ENCODE data around the gene SLC39A1.
"Not testable (repeated sequence)": the region's sequence is repeated elsewhere in the genome, so short reads cannot be mapped to it uniquely, and the experiment has no call there.

Gene SLC39A1

DNA sequence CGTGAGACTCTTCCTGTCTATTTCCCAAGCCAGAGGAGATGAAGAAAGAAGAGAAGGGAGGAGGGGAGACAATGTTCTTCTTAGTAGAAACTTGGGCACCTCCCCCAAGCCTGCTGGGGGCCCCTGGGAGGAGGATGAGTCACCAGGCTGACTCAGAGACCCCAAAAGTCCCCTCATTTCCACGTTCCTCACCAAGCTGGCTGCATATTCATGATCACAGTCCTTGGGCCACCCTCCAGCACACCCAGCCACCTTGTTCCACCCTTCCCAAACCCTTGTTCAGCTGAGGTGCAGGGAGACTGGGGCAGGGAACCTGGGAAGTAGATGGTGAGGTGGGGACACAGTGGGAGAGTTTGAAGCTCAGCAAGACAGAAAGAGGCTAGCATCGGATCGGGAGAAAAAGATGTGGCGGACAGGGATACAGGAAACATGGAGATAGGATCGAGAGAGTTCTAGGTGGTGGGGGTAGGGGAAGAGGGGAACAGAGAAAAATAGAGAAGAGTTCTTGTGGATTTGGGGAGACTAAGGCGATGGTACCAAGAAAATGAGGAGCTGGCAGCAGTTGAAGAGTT, 22.1 kb upstream of the SLC39A1 start:
- Mint-ChIP-seq H3K9me3 (no peaks in the 10 kb centered on the region), H3K4me3 (peak overlapping the region; percentile 86), H3K27ac (peak overlapping the region; percentile 61), H3K36me3 (ENCODE audit: low read depth) (peaks cover 27% of the 10 kb centered on the region), H3K27me3 (no peaks in the 10 kb centered on the region), H3K4me1 (ENCODE audit: low read depth) (peaks cover 65% of the 10 kb centered on the region)
- intact Hi-C loops (cut with micrococcal nuclease), result loop anchor here (5.0 kb wide), 1 partner anchor 63 kb away; the partner anchor contains the start of gene GATAD2B

- H3K36me3 Mint-ChIP-seq (ENCODE audit: low read depth), result peaks cover 34% of the 10 kb centered on the region
- H3K9me3 Mint-ChIP-seq, result no peaks in the 10 kb centered on the region
- H3K4me1 Mint-ChIP-seq (ENCODE audit: low read depth), result peaks cover 58% of the 10 kb centered on the region
- peak overlapping the region; percentile 48 for H3K27ac Mint-ChIP-seq
- H3K27me3 Mint-ChIP-seq, result no peaks in the 10 kb centered on the region
- intact Hi-C loops (cut with micrococcal nuclease), result no loop called here
- H3K4me3 Mint-ChIP-seq, result peak overlapping the region; percentile 41
These were observed 21.0 kb upstream of the SLC39A1 start for GRCh38 chr1:153984123-153984894.

DNA sequence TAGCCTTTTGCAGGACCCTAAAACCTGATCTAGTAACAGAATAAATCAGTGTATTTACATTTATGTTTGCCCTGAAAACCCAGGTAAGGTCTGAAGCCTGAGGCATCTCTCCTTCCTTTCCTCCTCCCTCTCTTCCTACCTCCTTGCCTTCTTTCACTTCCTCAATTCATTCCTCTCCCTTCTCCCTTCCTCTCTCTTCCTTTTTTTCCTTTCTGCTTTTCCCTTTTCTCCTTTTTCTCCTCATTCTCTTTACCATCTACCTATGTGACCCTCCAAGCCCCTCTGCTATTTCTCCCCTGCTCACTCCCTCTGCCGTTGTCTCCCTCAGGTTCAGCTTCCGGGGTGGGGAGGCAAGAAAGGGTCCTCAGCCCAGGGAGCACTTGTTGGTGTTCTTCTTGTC, 18.4 kb upstream of the SLC39A1 start:
- H3K27ac Mint-ChIP-seq; intact Hi-C loops (cut with micrococcal nuclease); H3K9me3 Mint-ChIP-seq; H3K4me3 Mint-ChIP-seq; H3K27me3 Mint-ChIP-seq: not testable (repeated sequence)
- Mint-ChIP-seq H3K36me3 (ENCODE audit: low read depth) (peaks cover 54% of the 10 kb centered on the region), H3K4me1 (ENCODE audit: low read depth) (peaks cover 69% of the 10 kb centered on the region)

- H3K27me3 Mint-ChIP-seq; H3K4me3 Mint-ChIP-seq; H3K9me3 Mint-ChIP-seq; intact Hi-C loops (cut with micrococcal nuclease): not testable (repeated sequence)
- Mint-ChIP-seq H3K36me3 (ENCODE audit: low read depth) (peaks cover 80% of the 10 kb centered on the region), H3K27ac (peak overlapping the region; percentile 95), H3K4me1 (ENCODE audit: low read depth) (peaks cover 71% of the 10 kb centered on the region)
These were observed 15.8 kb upstream of the SLC39A1 start for GRCh38 chr1:153979091-153979490.

DNA sequence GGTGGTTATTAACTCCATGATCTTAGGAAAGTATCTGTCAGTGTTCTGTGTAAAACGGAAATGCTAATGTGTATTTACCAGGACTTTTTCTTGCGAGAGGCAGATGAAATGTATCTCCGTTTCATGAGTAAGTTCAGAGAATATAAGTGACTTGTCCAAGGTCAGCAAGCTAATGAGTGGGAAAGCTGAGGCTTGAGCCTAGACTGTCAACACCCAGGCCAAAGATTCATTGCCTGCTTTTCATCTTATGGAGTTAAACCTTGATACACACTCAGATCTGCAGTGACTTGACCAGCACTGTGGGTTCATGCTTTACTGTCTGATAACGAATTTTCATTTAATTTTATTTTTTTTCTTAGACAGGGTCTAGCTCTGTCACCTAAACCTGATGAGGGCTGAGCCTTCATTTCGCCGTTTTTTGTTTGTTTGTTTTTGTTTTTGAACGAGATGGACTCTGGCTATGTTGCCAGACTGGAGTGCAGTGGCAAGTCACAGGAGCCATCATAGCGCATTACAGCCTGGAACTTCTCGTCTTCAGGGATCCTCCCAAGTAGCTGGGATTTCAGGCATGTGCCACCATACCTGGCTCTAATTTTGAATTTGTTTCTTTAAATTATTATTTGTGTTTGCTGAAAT, 15.1 kb upstream of the SLC39A1 start:
- H3K27me3 Mint-ChIP-seq, result no peaks in the 10 kb centered on the region
- peak overlapping the region; percentile 98 for H3K4me3 Mint-ChIP-seq
- peaks cover 84% of the 10 kb centered on the region for H3K36me3 Mint-ChIP-seq (ENCODE audit: low read depth)
- intact Hi-C loops (cut with micrococcal nuclease), result no loop called here
- H3K27ac Mint-ChIP-seq, result peak overlapping the region; percentile 95
- H3K4me1 Mint-ChIP-seq (ENCODE audit: low read depth), result peaks cover 70% of the 10 kb centered on the region
- H3K9me3 Mint-ChIP-seq, result no peaks in the 10 kb centered on the region

DNA sequence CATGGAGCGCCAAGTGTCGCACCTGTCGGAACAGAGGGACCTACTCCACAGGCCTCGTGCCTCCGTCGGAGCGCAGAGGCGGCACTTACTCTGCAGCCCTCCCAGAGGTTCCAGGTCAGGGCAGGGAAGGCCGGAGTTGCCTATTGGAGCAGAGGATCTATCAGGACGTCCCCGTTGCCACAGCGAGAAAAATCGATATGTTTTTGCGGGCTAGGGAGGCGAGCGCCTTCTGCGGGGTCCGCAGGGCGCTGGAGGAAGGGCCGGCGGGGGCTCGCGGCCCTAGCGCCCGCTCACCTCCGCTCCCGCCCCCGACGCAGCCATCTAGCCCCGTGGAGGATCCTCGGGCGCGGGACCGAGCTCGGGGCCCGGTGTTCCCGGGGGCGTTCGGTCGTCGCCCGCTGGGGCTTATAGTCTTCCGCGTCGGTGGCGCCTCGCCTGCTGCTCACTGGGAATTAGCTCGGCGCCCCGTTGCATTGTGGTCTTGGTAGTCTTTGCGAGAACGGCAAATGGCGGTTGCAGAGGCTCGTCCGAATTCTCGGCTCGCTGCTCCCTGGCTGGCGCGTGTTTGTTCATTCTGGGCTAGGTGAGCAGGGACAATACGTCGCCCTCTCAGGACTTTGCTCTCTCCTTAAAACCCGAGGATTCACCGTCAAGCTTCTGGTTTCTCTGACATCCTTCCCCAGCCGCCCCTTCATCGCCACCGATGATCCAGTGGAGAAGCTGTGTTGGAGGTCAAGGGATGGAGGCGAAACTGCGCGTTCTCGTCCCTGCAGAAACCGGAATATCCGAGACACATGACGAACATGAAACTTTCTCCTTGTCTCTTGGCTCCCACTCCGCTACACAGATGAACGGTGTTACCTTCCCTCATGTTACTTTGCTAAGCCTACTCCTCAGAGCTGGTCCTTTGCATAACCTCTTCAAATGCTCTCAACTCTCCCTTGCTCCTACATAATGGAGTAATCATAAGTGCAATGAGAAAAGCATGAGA, 14.2 kb upstream of the SLC39A1 start, which contains the start of gene JTB:
Gene JTB (minus strand): TSS at position 425 of the 991 bp plus-strand sequence. CDS start 422 bp downstream, at position 3.
- Mint-ChIP-seq H3K4me1 (ENCODE audit: low read depth) (peaks cover 71% of the 10 kb centered on the region), H3K9me3 (no peaks in the 10 kb centered on the region), H3K27me3 (no peaks in the 10 kb centered on the region), H3K4me3 (peak within 1 kb of the TSS; percentile 98), H3K36me3 (ENCODE audit: low read depth) (peaks cover 84% of the 10 kb centered on the region), H3K27ac (peak within 1 kb of the TSS; percentile 95)
- intact Hi-C loops (cut with micrococcal nuclease), result loop anchor here (1.0 kb wide), 1 partner anchor 10 kb away; the partner anchor contains the start of gene CREB3L4

DNA sequence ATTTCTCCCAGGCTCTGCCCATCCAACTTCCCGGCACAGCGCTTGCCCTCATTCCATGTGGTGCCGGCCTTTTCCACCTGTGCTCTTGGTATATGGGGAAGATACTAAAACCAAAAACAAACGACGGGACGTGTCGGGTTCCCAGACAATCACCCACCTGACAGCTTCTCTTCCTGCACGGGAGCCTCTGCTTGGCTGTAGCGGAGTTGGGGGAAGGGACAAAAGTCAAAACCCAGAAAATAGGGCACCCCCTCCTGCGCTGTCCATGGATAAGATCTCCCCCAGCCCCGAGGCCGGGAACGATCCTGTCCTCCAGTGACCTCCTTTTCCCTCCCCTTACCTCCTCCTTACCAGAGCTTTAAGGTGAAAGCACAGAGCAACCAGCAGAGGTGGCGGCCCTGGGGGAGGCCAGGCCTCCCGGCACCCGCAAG, 13.5 kb upstream of the SLC39A1 start:
- Mint-ChIP-seq H3K4me1 (ENCODE audit: low read depth) (peaks cover 71% of the 10 kb centered on the region), H3K27me3 (no peaks in the 10 kb centered on the region), H3K4me3 (peak overlapping the region; percentile 98), H3K27ac (peak overlapping the region; percentile 95), H3K9me3 (no peaks in the 10 kb centered on the region), H3K36me3 (ENCODE audit: low read depth) (peaks cover 76% of the 10 kb centered on the region)
- intact Hi-C loops (cut with micrococcal nuclease), result loop anchor here (1.0 kb wide), 1 partner anchor 10 kb away; the partner anchor contains the start of gene CREB3L4

DNA sequence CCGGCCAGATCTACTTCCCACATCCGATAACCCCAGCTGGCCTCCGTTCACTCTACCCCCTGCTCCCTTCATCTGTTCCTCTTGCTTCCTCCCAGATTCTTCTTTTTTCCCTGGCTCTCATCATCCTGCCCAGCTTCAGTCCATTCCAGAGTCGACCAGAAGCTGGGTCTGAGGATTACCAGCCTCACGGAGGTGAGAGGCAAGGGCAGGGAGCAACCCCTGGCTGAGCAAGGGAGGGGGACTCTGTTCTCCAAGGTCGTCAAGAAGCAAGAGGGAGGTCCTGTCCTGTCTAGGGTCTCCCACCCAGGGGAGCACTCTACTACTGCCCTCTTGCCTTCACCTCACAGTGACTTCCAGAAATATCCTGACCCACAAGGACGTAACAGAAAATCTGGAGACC, 10.2 kb upstream of the SLC39A1 start:
- intact Hi-C loops (cut with micrococcal nuclease), result no loop called here
- H3K27me3 Mint-ChIP-seq, result no peaks in the 10 kb centered on the region
- H3K4me3 Mint-ChIP-seq, result no peak overlapping the region

DNA sequence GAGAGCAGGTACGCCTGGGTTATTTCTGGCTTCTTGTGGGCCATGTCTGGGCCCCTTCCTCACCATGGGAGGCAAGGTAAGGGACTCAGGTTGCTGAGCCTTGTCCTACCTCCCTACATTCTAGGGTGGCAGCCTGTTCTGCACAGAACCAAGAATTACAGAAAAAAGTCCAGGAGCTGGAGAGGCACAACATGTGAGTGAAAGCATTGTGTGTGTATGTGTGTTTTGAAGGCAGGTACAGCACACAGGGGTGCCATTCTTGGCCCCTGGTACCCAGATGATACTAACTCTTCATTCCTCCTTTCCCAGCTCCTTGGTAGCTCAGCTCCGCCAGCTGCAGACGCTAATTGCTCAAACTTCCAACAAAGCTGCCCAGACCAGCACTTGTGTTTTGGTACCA, 9.7 kb upstream of the SLC39A1 start:
- intact Hi-C loops (cut with micrococcal nuclease), result no loop called here
- no peaks in the 10 kb centered on the region for H3K9me3 Mint-ChIP-seq
- no peak overlapping the region for H3K4me3 Mint-ChIP-seq
- no peaks in the 10 kb centered on the region for H3K27me3 Mint-ChIP-seq
- H3K27ac Mint-ChIP-seq, result peak overlapping the region; percentile 24
- peaks cover 54% of the 10 kb centered on the region for H3K36me3 Mint-ChIP-seq (ENCODE audit: low read depth)
- H3K4me1 Mint-ChIP-seq (ENCODE audit: low read depth), result peaks cover 64% of the 10 kb centered on the region

More for the DNA sequence above, 10.2 kb upstream of the SLC39A1 start:
- Mint-ChIP-seq H3K27ac (peak overlapping the region; percentile 24), H3K9me3 (no peaks in the 10 kb centered on the region), H3K4me1 (ENCODE audit: low read depth) (peaks cover 64% of the 10 kb centered on the region), H3K36me3 (ENCODE audit: low read depth) (peaks cover 54% of the 10 kb centered on the region)

DNA sequence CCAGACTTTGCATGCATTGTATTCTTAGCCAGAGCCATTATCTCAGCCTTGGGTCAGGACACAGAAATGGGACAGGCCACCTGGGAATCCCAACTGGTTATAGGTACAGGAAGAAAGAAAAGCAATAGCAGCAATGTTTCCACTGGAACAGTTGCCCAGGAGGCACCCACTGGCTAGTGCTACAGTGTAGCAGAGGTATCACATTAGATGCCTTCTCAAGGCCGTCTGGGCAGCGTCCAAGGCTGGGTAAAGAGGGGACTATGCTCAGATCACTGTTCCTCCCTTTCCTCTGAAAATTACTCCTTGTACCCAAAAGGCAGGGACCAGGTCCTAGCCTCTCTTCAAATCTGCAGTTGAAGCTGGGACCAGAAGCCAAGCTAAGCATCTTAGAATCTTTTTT, 7.0 kb upstream of the SLC39A1 start:
- Mint-ChIP-seq H3K36me3 (ENCODE audit: low read depth) (peaks cover 42% of the 10 kb centered on the region), H3K27me3 (no peaks in the 10 kb centered on the region), H3K4me1 (ENCODE audit: low read depth) (peaks cover 55% of the 10 kb centered on the region), H3K27ac (no peak overlapping the region), H3K4me3 (no peak overlapping the region), H3K9me3 (no peaks in the 10 kb centered on the region)
- intact Hi-C loops (cut with micrococcal nuclease), result no loop called here

GRCh38 chr1:153968972-153969371, 5.6 kb upstream of the SLC39A1 start:
- H3K36me3 Mint-ChIP-seq (ENCODE audit: low read depth), result peaks cover 28% of the 10 kb centered on the region
- intact Hi-C loops (cut with micrococcal nuclease), result no loop called here
- no peak overlapping the region for H3K4me3 Mint-ChIP-seq
- H3K9me3 Mint-ChIP-seq, result no peaks in the 10 kb centered on the region
- peaks cover 51% of the 10 kb centered on the region for H3K4me1 Mint-ChIP-seq (ENCODE audit: low read depth)
- no peaks in the 10 kb centered on the region for H3K27me3 Mint-ChIP-seq
- H3K27ac Mint-ChIP-seq, result no peak overlapping the region

GRCh38 chr1:153968408-153968807, 5.1 kb upstream of the SLC39A1 start:
- Mint-ChIP-seq H3K36me3 (ENCODE audit: low read depth) (peaks cover 23% of the 10 kb centered on the region), H3K27ac (peak overlapping the region; percentile 95), H3K27me3 (no peaks in the 10 kb centered on the region), H3K4me3 (peak overlapping the region; percentile 97), H3K4me1 (ENCODE audit: low read depth) (peaks cover 51% of the 10 kb centered on the region), H3K9me3 (no peaks in the 10 kb centered on the region)
- intact Hi-C loops (cut with micrococcal nuclease), result no loop called here

GRCh38 chr1:153968000-153968363, 4.6 kb upstream of the SLC39A1 start:
- Mint-ChIP-seq H3K4me3 (peak overlapping the region; percentile 97), H3K27ac (peak overlapping the region; percentile 95), H3K4me1 (ENCODE audit: low read depth) (peaks cover 48% of the 10 kb centered on the region), H3K9me3 (no peaks in the 10 kb centered on the region), H3K27me3 (no peaks in the 10 kb centered on the region), H3K36me3 (ENCODE audit: low read depth) (peaks cover 19% of the 10 kb centered on the region)
- intact Hi-C loops (cut with micrococcal nuclease), result loop anchor here (1.0 kb wide), 2 partner anchors 9 to 10 kb away; partner anchors contain the start of genes CRTC2 and JTB
